IPS-20b (cell line): Measurements from ENCODE around the gene ACAN.

Experiments used
- H3K27ac ChIP-seq: one replicate; pipeline ENCODE4 v1.5.1; 2013; ENCODE audit warnings: low read length
- H3K27me3 ChIP-seq: 2 replicates; pipeline ENCODE4 v1.6.1; 2013; ENCODE audit warnings: mild to moderate bottlenecking, low read length, inconsistent platforms; ENCODE audit not compliant: insufficient read depth
- H3K36me3 ChIP-seq: 2 replicates; pipeline ENCODE4 v1.6.1; 2013; ENCODE audit warnings: low read depth, mild to moderate bottlenecking, inconsistent platforms, low read length, moderate library complexity; ENCODE audit not compliant: insufficient read depth
- H3K4me1 ChIP-seq: 2 replicates; pipeline ENCODE4 v1.6.1; 2013; ENCODE audit warnings: mild to moderate bottlenecking, control low read depth, inconsistent platforms, low read length, moderate library complexity; ENCODE audit not compliant: insufficient read depth
- H3K4me3 ChIP-seq: 2 replicates; pipeline ENCODE4 v1.5.1; 2013; ENCODE audit warnings: mild to moderate bottlenecking, low read length, inconsistent platforms
- H3K9ac ChIP-seq: 2 replicates; pipeline ENCODE4 v1.6.1; 2013; ENCODE audit warnings: low read depth, mild to moderate bottlenecking, inconsistent platforms, low read length, moderate library complexity
- H3K9me3 ChIP-seq: 2 replicates; pipeline ENCODE4 v1.6.1; 2013; ENCODE audit warnings: mild to moderate bottlenecking, low read depth, low read length, inconsistent platforms; ENCODE audit not compliant: insufficient read depth

The ACAN gene

DNA sequence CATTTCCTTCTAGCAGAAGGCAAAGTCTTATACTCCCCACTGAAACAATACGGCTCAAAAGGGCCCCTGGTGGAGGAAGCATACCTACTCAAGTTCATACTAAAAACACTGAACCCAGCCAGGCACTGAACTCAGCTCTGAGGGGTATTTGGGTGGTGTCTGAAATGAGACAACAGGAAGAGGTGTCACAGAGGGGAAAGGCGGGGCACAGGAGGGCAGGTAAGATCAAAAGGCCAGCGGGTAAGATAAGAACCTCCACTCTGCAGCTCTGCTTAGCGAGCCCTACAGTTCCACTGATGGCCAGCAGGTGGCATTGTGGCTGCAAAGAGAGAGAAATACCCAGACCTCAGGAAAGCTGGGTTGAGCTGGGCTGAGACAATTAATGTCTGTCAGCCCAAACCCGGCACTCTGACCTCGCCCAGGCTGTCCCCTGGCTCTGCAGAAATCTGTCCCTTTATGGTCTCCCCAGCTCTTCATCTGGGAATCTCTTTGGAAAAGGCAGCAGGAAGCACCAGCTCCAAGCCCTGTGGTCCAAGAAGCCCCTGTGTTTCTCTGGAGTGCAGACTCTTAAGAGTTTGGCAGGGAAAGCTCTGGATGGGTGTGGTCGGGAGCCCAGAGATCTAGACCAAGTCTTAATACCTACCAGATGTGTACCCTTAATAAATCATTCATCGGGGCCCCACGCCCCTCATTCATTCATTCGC, 101.5 kb downstream of the ACAN start:
- H3K27ac ChIP-seq, result no peak overlapping the region
- H3K9ac ChIP-seq, result no peak overlapping the region
- H3K4me1 ChIP-seq, result peaks cover 4% of the 10 kb centered on the region; the same call in 1 of the 2 replicates
- H3K27me3 ChIP-seq, result no peaks in the 10 kb centered on the region
- H3K36me3 ChIP-seq, result peaks cover 100% of the 10 kb centered on the region
- H3K4me3 ChIP-seq, result no peak overlapping the region
- no peaks in the 10 kb centered on the region for H3K9me3 ChIP-seq

GRCh38 chr15:88905576-88905975, 102.3 kb downstream of the ACAN start:
- H3K4me3 ChIP-seq, result no peak overlapping the region
- no peak overlapping the region for H3K27ac ChIP-seq
- H3K4me1 ChIP-seq, result peaks cover 11% of the 10 kb centered on the region; the same call in 1 of the 2 replicates
- no peak overlapping the region for H3K9ac ChIP-seq
- H3K27me3 ChIP-seq, result no peaks in the 10 kb centered on the region
- H3K36me3 ChIP-seq, result peaks cover 100% of the 10 kb centered on the region
- no peaks in the 10 kb centered on the region for H3K9me3 ChIP-seq

DNA sequence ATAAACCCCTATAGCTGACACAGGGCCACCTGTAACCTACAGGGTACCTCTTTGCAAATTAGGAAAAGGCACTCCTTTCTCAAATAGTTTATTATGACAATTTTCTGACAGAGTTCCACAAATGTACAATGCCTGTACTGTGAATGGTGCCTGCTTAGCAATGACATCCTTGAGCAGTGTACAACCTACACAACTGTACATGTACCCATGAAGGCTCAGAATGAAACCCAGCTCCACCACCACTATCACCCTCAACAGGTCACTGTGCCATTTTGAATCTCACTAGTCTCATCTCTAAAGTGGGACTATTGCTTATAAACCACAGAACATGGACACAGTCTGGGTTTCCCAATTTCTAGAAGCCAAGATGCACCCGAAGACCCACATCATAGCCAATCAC, 102.9 kb downstream of the ACAN start:
- Histone ChIP-seq H3K4me3 (no peak overlapping the region), H3K27ac (no peak overlapping the region), H3K9me3 (no peaks in the 10 kb centered on the region), H3K4me1 (peaks cover 16% of the 10 kb centered on the region; the same call in 1 of the 2 replicates), H3K9ac (no peak overlapping the region), H3K27me3 (no peaks in the 10 kb centered on the region), H3K36me3 (peaks cover 100% of the 10 kb centered on the region)

DNA sequence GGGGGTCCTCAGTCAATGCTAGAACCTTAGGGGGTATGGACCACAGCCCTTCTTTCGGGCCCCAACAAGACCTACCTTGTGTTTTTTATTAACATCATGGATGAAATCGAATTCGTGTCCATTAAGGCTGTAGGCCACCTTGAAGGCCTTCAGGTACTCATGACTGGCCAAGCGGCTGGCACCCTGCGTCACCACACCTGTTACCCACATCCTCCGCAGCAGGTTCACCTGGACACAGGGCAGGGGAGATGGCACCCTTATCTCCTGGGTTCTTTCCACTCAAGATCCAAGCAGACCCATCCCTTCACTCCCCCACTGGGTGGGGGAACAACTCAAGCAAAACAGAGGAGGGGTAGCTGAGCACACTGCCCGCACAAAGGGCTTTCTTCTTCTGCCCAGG, 103.3 kb downstream of the ACAN start:
- Histone ChIP-seq H3K27me3 (no peaks in the 10 kb centered on the region), H3K4me3 (no peak overlapping the region), H3K4me1 (peaks cover 17% of the 10 kb centered on the region; the same call in 1 of the 2 replicates), H3K27ac (no peak overlapping the region), H3K9me3 (no peaks in the 10 kb centered on the region), H3K36me3 (peaks cover 100% of the 10 kb centered on the region), H3K9ac (no peak overlapping the region)

- H3K9me3 ChIP-seq, result no peaks in the 10 kb centered on the region
- no peaks in the 10 kb centered on the region for H3K27me3 ChIP-seq
- H3K4me1 ChIP-seq, result peaks cover 17% of the 10 kb centered on the region; the same call in 1 of the 2 replicates
- no peak overlapping the region for H3K27ac ChIP-seq
- peaks cover 98% of the 10 kb centered on the region for H3K36me3 ChIP-seq
- no peak overlapping the region for H3K9ac ChIP-seq
- H3K4me3 ChIP-seq, result no peak overlapping the region
These were observed 103.9 kb downstream of the ACAN start for GRCh38 chr15:88907111-88907510.

DNA sequence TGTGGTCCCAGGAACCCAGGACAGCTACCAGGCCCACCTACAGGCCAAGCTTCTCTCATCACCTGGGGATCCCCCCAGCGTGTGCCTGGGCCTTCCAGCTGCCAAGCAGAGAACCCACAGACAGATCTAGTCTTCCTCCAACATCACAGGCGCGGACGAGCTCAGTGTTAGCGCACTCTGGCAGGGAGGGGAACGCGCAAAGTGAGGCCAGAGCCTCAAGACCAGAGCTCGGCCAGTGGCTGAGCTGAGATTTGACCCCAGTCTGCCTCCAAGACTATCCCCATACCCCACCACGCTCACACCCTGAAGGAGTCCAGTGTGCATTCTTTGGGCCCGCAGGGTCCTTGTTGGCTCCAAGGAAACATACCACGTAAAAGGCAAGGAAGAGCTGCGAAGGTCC, 104.9 kb downstream of the ACAN start:
- Histone ChIP-seq H3K27ac (no peak overlapping the region), H3K4me1 (peaks cover 17% of the 10 kb centered on the region; the same call in 1 of the 2 replicates), H3K4me3 (no peak overlapping the region), H3K9me3 (no peaks in the 10 kb centered on the region), H3K36me3 (peaks cover 89% of the 10 kb centered on the region), H3K9ac (no peak overlapping the region), H3K27me3 (no peaks in the 10 kb centered on the region)

GRCh38 chr15:88908697-88909621, 105.7 kb downstream of the ACAN start:
- Histone ChIP-seq H3K36me3 (peaks cover 81% of the 10 kb centered on the region), H3K27me3 (no peaks in the 10 kb centered on the region), H3K27ac (no peak overlapping the region), H3K4me3 (peak overlapping the region; percentile 98; the same call in 1 of the 2 replicates), H3K9ac (no peak overlapping the region), H3K4me1 (peaks cover 17% of the 10 kb centered on the region; the same call in 1 of the 2 replicates), H3K9me3 (no peaks in the 10 kb centered on the region)

- Histone ChIP-seq H3K27ac (no peak overlapping the region), H3K36me3 (peaks cover 68% of the 10 kb centered on the region), H3K4me3 (peak overlapping the region; percentile 98; the same call in 1 of the 2 replicates), H3K4me1 (peaks cover 17% of the 10 kb centered on the region; the same call in 1 of the 2 replicates), H3K27me3 (no peaks in the 10 kb centered on the region), H3K9ac (no peak overlapping the region; the same call in 1 of the 2 replicates), H3K9me3 (no peaks in the 10 kb centered on the region)
These were observed 107.0 kb downstream of the ACAN start for GRCh38 chr15:88909956-88910831.

GRCh38 chr15:88911766-88912118, 108.5 kb downstream of the ACAN start:
- Histone ChIP-seq H3K36me3 (peaks cover 53% of the 10 kb centered on the region), H3K9me3 (no peaks in the 10 kb centered on the region), H3K4me3 (peak overlapping the region; percentile 98), H3K9ac (peak overlapping the region; percentile 97; the same call in 1 of the 2 replicates), H3K4me1 (peaks cover 17% of the 10 kb centered on the region; the same call in 1 of the 2 replicates), H3K27me3 (no peaks in the 10 kb centered on the region), H3K27ac (peak overlapping the region; percentile 79)

DNA sequence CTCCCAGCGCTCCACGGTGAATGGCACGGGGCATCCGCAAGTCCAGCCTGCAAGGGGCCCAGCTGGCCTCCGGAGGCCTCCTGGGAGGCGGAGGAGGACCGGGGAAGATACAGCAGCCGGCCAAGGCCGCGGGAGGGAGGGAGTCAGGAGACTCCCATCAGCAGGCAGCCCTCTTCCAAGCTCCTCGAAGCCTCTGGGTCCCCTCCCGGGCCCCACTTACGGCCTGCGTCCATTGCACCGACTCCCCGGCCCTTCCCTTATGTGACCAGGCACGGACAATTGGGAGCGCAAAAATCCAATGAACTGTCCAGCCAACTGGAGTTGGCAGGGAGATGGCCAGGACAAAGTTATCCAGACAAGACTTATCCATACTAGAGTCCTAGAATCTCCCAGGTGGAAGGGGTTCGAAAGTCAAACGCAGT, 109.3 kb downstream of the ACAN start:
- no peaks in the 10 kb centered on the region for H3K9me3 ChIP-seq
- H3K9ac ChIP-seq, result peak overlapping the region; percentile 97
- no peaks in the 10 kb centered on the region for H3K27me3 ChIP-seq
- peak overlapping the region; percentile 98 for H3K4me3 ChIP-seq
- H3K27ac ChIP-seq, result peak overlapping the region; percentile 79
- peaks cover 17% of the 10 kb centered on the region; the same call in 1 of the 2 replicates for H3K4me1 ChIP-seq
- H3K36me3 ChIP-seq, result peaks cover 45% of the 10 kb centered on the region
